Activated naive CD4-positive, alpha-beta T cell (primary cell): ENCODE results near the gene RGL1.

Source experiments
- DNase-seq, 4 experiments: peaks; one replicate each; lab custom pipeline; 2025; lab: John Stamatoyannopoulos, UW

RGL1 gene

DNA sequence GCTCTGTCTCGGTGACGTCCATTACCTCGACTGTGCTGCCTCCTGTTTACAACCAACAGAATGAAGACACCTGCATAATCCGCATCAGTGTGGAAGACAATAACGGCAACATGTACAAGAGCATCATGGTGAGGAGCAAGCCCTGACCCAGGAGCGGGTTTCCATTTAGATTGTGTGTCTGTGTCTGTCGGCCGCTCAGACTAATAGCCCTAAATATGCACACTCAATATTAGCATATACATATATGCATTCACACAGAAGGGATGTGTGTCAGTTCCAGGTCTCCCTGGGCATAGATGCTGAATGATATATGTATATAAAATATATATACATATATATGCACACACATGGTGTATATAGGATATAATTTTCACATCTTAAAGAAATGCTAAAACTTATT is 111.7 kb downstream of the RGL1 start:
- DNase-seq = no peak

DNA sequence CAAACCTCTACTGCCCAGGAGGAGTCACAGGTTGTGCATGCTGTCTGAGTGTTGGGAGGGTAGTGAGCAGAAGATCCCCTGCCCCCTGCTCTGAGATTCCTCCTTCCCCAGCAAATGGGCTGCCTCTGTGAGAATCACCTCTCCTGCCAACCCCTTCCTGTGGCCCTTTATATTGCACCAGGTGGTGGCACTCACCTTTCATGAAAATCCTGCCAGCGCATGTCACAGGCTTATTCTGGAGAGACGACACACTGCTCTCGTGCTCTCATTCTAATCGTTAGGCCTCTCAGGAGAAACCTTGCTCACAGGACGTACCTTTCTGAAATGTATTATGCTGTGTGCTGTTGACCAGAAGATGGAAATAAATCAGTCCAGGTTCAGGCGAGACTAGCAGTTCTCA is 113.7 kb downstream of the RGL1 start:
- DNase-seq = no peak

DNA sequence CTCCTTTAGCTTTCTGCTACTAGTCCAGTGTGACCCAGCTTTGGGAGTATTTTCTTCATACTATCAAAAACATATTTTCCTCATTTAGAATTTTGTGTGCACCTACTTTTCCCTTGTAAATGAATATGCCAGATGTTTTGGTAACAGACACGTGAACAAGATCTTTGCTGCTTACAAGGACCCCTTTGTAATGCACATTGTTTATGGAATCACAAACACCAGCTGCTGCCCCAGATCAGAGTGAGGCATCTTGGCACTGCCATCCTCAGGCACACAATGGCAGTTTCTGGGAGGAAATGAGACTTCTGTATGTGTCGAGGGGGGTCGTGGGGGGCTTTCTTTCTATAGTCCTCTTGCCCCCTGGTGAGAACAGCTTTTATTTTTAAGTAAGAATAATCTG is 115.7 kb downstream of the RGL1 start:
- no peak for DNase-seq

DNA sequence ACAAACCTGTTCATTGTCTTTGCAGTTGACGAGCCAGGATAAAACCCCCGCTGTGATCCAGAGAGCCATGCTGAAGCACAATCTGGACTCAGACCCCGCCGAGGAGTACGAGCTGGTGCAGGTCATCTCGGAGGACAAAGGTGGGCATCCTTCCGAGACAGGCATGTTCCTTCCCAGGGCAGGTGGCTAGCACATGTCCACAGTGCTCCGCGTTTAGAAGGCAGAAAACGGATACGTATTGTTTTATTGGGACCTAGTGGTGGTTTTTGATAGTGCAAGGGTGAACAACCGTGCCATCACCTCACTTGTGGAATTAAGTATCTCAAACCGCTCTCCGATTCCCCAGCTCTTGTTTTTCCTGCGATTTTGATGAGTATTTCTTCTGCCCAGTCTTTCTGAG is 117.3 kb downstream of the RGL1 start:
- DNase-seq = no peak

DNA sequence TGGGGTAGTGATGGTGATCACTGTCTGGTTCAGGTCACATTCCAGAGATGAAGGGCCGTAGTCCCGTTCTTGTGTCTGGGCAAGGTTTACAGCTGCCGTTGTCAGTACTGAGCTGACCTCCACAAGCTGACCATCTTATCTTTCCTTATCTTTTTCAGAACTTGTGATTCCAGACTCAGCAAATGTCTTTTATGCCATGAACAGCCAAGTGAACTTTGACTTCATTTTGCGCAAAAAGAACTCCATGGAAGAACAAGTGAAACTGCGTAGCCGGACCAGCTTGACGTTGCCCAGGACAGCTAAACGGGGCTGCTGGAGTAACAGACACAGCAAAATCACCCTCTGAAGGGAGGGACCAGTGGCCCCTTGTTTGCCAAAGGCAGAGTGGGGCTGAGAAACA is 121.0 kb downstream of the RGL1 start:
- DNase-seq = no peak

DNA sequence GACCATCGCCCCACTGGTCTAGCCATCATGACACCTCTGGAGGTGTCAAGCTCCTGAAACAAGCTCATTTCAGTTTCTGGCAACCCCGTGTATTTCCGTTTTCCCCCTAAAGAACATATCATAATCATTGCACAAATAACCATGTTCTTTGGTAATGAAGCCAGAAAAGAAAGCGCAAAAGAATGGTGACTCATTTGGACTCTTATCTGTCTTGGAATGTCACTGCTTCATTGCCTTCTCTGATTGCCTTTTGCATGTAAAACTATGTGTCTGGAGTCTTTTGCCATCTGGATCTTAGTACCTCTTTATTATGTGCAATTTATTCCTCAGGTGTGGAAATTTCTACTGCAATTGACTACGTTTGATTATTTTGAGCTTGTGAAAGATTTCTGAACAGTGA is 122.1 kb downstream of the RGL1 start:
- no peak for DNase-seq

DNA sequence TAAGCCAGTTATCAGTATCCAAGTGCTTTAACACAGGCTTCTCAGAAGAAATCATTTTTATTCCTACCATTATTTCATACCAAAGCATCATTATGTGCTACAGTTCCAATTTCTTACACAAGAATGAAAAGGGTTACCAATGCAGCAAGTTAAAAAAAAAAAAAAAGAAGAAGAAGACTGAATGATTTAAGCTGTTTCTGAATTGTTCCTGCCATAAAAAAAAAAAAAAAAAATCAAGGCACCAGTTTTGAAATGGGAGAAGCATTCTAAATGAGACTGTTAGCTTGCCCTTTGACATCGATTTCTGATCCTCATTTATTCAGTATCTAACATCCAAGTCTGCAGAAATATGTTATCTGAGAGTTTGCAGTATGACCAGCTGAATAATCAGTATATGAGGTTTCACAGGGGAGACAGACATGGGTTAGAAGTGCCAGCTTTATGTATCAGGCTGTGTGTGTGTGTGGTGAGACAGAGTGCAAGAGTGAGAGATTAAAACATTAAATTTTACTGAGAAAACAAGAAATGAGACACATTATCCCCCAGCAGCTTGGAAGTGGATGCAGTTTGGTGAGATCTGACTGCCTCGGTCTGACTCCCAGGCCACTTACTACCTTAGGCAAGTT is 126.8 kb downstream of the RGL1 start:
- DNase-seq = no peak

DNA sequence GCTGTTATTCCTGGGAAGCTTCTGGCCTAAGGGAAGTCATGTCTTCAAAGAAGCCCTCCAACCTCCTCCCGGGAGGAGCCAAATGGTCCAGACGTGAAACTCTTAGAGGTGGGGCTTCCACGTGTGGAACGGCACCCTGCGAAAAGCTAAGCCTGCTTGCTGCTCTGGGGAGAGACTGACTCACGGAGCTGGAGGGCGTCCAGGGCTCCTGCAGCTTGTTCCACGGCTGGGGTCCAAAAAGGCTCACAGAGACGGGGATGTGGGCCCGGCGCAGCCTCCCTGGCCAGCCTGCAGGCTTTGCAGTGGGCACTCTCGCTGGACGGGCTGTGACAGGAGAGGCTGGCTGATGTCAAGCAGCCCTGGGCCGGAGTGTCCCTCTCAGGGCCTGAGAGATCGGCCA is 127.5 kb downstream of the RGL1 start:
- DNase-seq = no peak

DNA sequence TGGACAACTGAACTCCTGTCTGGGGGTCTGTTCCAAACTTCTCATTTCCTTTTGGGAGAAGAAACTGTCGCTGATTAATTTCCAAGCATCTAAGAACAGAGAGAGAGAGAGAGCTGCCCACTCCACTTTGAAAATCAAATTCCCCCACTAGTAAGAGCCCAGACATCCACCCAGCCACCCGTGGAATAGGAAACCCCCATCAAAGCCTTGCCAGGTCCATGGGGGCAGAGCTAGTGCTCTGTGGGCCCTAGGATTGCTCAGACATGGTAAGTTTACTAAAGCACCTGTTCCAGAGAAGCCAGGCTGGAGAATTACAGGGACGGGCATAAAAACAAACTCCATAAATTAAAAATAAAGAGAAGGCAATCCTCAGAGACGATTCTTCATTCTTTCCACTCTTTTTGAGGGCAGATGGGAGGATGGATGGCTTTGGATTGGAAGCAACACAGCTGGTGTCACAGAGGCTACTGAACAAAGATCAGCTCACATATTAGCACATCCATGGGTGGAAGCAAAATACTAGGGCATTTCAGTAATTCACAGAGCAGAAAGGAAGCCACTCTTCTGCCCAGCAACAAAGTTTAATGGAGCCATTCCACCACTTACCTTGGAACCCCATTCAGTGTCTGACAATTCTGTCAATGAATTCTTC is 128.7 kb downstream of the RGL1 start:
- no peak for DNase-seq

DNA sequence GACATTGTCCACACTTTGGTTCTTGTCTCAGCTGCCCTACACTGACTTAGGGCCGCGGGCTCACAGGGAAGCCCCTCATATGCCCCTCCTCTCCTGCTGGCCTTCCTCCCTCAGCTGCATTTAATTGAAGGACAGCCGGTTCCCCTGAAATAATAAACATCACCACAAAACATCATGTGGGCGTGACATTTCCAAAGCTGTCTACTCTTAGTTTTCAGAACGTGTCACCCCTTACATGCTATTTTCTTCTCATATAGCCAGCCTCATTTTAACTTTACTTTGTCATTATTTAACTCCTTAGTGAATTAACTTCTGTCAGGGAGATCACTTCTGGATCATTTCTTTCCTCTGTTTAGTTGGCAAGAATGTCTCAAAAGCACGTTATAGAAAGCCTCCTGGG is 129.4 kb downstream of the RGL1 start:
- no peak for DNase-seq

DNA sequence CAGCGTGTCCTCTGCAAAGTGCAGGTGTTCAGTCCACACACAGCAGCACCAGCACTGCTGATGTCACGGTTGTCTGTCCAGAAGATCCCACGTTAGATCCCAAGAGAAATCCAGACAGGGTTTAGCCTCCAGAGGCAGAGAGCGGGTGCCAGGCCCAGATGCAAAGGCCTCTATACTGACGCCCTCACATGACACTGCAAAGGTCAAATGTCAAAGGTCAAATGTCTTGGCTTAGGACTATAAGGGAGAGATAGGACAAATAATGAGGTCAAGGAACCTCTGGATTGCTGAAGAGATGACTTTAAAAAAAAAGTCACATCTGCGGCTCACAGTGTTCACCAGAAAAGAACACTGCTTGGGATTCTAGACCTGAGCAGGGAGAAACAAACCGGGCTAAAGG is 131.1 kb downstream of the RGL1 start:
- no peak for DNase-seq

DNA sequence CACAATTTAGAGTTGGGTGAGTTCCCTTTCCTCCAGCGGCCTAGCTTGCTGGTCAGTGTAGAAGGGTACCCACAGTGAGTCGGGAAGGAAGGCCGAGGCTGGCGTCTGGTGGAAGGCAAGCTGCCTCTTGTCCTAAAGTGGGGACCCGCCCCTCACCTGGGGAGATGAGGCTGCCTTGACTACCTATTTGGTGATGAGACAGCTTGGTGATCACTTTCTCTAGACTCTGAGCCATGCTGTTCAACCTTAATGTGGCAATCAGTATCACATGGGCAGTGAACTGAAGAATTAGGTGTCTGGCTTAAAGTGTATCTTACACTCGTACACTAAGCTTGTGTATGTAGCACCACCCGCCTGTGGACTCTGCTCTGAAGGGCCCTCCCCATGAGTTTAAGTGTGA is 131.9 kb downstream of the RGL1 start:
- DNase-seq = no peak

DNA sequence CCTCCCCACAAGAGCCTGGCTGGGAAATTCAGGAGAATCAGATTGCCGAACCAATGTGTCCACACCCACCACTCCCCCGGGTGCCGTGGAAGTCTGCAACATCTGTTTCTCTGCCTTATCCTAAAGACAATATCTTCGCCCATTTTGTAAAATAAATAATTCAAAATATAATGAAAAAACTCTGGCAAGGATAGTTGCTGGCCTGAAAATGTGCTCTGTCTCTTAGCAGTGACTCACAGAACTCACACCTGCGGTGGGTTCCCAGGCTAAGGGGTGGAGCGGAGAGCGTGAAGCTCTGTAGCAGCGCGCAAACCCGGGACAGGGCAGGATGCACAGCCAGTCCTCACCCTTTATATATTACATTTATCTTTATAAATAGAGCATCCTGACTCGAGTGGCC is 132.7 kb downstream of the RGL1 start:
- DNase-seq = no peak

DNA sequence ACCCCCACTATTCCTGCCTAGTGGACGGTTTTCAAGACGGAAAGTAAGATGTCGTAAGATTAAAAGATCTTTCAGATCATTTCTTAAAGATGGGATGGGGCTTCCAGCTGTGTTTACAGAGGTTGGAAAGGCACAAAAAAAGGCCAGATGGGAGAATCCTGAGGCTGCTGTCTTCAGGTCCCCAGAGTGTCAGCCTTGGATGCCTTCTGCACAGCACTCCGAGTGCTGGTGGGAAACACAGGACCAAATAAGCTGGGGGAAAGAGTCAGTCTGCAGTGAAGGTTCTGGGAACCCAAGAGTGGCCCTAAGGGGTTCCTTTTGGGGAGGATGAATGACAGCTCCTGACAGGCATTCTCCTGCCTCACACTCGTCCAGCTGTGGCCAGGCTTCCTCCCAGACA is 136.1 kb downstream of the RGL1 start:
- DNase-seq = no peak

DNA sequence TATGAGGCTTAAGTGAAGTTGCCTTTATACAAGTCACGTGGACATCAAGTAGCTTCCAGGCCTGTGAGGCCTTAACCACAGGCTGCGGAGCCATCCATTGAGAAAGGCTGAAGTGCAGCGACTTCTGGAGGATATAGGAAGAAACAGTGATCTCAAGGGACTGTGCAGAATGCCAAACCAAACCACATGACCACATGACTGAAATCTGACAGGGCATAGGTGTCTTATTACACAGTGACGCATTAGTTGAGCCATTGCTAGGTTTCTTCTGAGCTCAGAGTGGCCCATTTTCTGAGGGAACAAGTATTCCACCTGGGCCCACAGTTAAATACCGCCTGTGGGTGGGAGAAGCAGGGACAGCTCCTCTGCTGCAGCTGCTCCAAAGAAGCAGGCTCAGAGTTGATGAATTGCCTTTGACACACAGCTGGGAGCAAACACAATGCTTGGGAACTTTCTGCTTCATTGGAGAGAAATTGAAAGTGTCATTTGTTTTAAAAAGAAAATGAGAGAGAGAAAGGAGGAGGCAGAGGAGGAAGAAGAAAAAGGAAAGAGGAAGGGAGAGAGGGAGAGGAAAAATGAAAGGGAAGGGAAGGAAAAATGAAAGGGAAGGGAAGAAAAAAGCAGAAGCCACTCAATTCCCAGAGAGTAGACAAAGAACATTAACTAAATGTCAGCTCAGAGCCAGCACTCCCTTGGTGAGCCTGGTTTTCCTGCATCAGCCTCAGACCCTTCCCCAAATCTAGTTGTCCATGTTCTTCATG is 138.2 kb downstream of the RGL1 start:
- DNase-seq = no peak

DNA sequence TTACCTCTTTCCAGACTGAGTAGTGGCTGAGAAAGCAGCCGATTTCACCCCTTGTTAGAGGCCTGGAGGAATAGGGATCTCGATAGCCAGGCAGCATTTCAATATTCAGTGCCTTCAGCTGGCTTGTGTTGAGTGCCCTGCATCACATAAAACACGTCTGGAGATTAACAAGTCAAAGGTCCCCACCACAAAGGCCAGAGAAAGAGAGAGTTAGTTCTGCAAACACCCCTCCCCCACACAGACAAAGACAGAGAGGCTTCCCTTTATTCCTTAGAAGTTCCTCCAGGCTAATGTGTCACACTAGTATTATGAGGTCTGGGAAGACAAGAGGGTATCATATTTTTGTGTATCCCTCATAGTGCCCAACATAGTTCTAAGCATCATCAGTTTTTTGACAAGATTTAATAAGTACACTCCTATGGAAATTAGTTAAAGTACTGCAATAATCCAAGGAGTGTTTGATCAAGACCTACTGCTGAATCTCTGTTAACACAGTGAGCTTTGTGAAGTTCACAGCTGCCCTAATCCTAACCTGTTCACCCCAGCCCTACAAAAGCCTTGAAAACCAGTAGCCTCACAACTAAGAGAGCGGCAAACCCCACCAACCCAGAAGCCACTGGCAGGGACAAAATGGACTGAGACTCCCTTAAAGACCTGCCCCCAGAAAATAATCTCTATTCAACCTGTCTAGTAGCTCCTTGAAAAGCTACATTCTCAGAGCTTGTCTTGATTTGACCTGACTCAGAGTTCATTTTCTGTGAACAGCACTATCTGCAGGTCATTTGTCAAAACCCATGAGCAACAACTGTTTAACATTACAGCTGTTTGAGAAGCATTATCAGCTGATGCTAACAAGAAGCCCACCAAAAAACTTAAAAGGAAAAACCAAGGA is 140.8 kb downstream of the RGL1 start:
- DNase-seq = no peak

DNA sequence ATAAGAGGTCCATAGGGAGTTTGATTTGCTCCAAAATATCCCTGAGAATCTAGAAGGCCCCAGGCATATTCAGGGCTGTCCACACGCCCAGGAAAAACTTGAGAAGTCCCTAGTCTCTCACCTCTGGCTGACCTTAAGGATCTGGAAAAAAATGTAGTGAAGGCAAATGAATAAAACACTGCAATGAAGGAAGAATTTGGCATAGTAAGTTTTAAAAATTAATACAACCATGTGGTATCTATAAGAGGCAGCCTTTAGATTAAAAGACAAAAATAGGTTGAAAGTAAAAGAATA is 141.3 kb downstream of the RGL1 start:
- no peak for DNase-seq

DNA sequence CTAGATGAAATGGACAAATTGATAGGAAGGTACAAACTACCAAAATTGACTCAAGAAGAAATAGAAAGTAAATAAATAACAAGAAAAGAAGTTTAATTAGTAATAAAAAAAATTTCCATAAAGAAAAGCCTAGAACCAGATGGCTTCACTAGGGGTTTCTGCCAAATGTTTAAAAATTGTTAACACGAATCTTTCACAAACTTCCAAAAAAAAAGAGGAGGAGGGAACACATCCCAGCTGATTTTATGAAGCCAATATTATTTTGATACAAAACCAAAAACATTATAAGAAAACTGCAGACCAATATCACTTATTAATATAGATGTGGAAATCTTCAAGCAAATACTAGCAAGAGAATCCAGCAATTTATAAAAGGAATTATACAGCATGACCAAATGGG is 143.1 kb downstream of the RGL1 start:
- DNase-seq = no peak

DNA sequence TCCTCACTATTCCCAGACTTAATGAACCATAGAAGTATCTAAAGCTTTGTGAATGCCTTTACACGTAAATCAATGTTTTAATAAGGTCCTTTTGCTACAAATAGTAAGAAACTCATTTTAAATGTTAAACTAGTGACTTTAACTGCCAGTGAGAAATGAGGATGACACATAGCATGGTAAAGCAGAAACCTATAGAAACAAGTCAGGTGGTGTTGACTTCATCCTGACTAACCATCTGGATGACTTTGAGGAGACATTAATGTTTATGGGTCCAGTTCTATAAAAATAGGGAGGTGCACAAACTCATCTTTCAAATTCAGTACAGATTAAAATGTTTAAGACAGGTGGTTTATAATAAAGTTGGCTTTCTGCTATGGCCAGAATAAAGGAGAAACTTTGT is 147.2 kb downstream of the RGL1 start:
- no peak for DNase-seq

DNA sequence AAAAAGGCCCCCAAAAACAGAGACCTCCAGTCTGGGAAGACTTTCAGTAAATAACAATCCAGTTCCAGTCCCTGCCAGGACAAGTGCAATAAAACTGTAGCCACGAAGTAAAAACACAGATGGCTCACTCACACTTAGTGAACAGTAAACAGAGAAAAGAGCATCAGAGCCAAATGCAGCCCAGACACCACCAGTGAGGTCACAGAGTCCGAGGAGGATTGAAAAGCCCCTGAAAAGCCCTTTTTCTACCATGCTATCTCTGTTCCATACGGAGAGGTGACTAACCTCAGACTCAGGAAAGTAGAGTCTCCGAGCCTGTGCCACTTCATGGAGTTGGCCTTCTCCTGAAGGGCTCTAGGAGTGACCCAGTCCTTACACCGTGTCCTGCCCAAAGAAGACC is 148.1 kb downstream of the RGL1 start:
- no peak for DNase-seq

DNA sequence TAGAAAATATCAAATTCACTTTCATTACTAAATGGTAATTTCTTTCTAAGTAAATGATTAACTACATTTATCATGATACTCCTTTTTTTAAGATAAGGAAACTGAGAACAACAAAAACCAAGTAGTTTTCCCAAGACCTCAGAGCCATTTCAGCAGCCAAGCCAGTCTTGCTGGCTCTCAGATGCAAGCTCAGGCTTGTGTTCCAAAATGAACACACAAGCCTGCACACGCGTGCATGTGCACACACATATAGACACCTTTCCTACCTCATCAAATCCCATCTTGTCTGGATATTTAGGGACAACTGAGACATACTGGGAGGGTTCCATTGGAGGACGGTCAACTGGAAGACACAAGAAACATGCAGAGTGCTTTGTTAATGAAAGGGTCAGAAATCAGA is 149.6 kb downstream of the RGL1 start:
- no peak for DNase-seq

DNA sequence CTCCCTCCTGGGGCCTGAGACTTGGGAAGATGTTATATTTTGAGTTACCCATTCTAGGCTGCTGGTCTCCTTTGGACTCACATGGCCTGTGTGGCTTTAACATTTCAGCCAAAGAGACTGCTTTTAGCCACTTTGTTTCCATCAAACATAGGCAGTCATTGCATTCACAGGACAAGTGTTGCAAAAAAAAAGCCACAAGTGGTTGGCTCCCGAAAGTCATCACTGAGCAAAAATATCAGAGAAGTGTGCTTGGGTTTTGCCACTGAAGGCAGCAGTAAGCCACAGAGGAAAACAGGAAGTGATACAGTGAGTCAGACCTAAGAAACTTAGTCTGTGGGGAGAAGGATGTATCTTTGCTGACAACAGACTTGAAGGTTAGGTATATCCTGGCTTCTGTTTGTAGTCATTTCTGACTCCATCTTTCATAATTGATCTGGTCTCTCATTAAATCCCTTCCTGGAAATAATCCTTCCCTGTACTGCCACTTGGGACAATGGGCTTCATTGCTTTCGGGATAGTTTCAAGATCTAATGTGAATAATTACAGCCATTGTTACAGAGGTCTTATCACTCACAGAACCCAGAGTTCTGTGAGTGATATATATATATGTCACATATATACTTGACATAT is 151.8 kb downstream of the RGL1 start:
- DNase-seq = peak in 2 of 4 experiments; percentile 2 to 6
